ENCODE results near the gene FAM114A2. TPM values are rescaled to one million over a fixed set of nuclear protein-coding genes. Genes with fewer than 3 reads are reported as not detected.

The FAM114A2 gene
- total RNA-seq, 2 experiments from 2014 or later, result 16.5 to 33.2 TPM

GRCh38 chr5:154002093-154002492 is 36.6 kb downstream of the FAM114A2 start:
- Histone ChIP-seq H3K4me2 (ENCODE audit: low read length) (no peak overlapping the region), H3K4me1 (ENCODE audit: insufficient read depth, low read length, poor library complexity, severe bottlenecking) (no peaks in the 10 kb centered on the region), H3K79me2 (ENCODE audit: insufficient read depth, low read depth, low read length) (no peaks in the 10 kb centered on the region), H3K36me3 (ENCODE audit: insufficient read depth, low read length) (peaks cover 11% of the 10 kb centered on the region), H3K4me3 (ENCODE audit: low read depth, low read length, poor library complexity, severe bottlenecking) (no peak overlapping the region), H2AFZ (ENCODE audit: low read length) (no peak overlapping the region), H4K20me1 (ENCODE audit: insufficient read depth, low read length) (no peaks in the 10 kb centered on the region), H3K9me2 (ENCODE audit: insufficient read depth, low read length) (no peaks in the 10 kb centered on the region), H3K27ac (ENCODE audit: low read depth, low read length, poor library complexity, severe bottlenecking) (no peak overlapping the region), H3K9me3 (ENCODE audit: low read length) (no peaks in the 10 kb centered on the region)
- POLR2A ChIA-PET, result no interaction called here
- TF ChIP-seq EZH2phosphoT487 (IDR thresholded peaks at IDR 0.05; ENCODE audit: borderline replicate concordance, low read depth, low read length) (no peak), CTCF (conservative IDR thresholded peaks at IDR 0.05; ENCODE audit: low read length) (no peak)
- DNase-seq (ENCODE audit: low spot score), result no peak
- CTCF ChIA-PET (ENCODE audit: unreplicated experiment), result no interaction called here
- BruUV-seq (replicated peaks), result no TSS peak
- intact Hi-C loops (cut with micrococcal nuclease; ENCODE audit: unreplicated experiment), result no loop called here

GRCh38 chr5:154000703-154001102 is 38.0 kb downstream of the FAM114A2 start:
- Histone ChIP-seq H3K27ac (ENCODE audit: low read depth, low read length, poor library complexity, severe bottlenecking) (no peak overlapping the region), H2AFZ (ENCODE audit: low read length) (no peak overlapping the region), H3K9me2 (ENCODE audit: insufficient read depth, low read length) (no peaks in the 10 kb centered on the region), H3K79me2 (ENCODE audit: insufficient read depth, low read depth, low read length) (no peaks in the 10 kb centered on the region), H3K4me3 (ENCODE audit: low read depth, low read length, poor library complexity, severe bottlenecking) (no peak overlapping the region), H3K4me1 (ENCODE audit: insufficient read depth, low read length, poor library complexity, severe bottlenecking) (no peaks in the 10 kb centered on the region), H4K20me1 (ENCODE audit: insufficient read depth, low read length) (no peaks in the 10 kb centered on the region), H3K9me3 (ENCODE audit: low read length) (no peaks in the 10 kb centered on the region), H3K36me3 (ENCODE audit: insufficient read depth, low read length) (peaks cover 18% of the 10 kb centered on the region), H3K4me2 (ENCODE audit: low read length) (no peak overlapping the region)
- CTCF ChIA-PET (ENCODE audit: unreplicated experiment), result no interaction called here
- BruUV-seq (replicated peaks), result no TSS peak
- intact Hi-C loops (cut with micrococcal nuclease; ENCODE audit: unreplicated experiment), result no loop called here
- DNase-seq (ENCODE audit: low spot score), result no peak
- POLR2A ChIA-PET, result no interaction called here
- TF ChIP-seq CTCF (conservative IDR thresholded peaks at IDR 0.05; ENCODE audit: low read length) (no peak), EZH2phosphoT487 (IDR thresholded peaks at IDR 0.05; ENCODE audit: borderline replicate concordance, low read depth, low read length) (no peak)

GRCh38 chr5:153999995-154000394 is 38.7 kb downstream of the FAM114A2 start:
- H3K4me1 ChIP-seq (ENCODE audit: insufficient read depth, low read length, poor library complexity, severe bottlenecking), result no peaks in the 10 kb centered on the region
- TF ChIP-seq CTCF (conservative IDR thresholded peaks at IDR 0.05; ENCODE audit: low read length) (no peak), EZH2phosphoT487 (IDR thresholded peaks at IDR 0.05; ENCODE audit: borderline replicate concordance, low read depth, low read length) (no peak)
- H4K20me1 ChIP-seq (ENCODE audit: insufficient read depth, low read length), result no peaks in the 10 kb centered on the region
- ChIA-PET POLR2A (no interaction called here), CTCF (ENCODE audit: unreplicated experiment) (no interaction called here)
- intact Hi-C loops (cut with micrococcal nuclease; ENCODE audit: unreplicated experiment), result no loop called here
- BruUV-seq (replicated peaks), result no TSS peak
- H3K27ac ChIP-seq (ENCODE audit: low read depth, low read length, poor library complexity, severe bottlenecking), result no peak overlapping the region
- H3K79me2 ChIP-seq (ENCODE audit: insufficient read depth, low read depth, low read length), result no peaks in the 10 kb centered on the region
- H3K9me2 ChIP-seq (ENCODE audit: insufficient read depth, low read length), result no peaks in the 10 kb centered on the region
- peaks cover 18% of the 10 kb centered on the region for H3K36me3 ChIP-seq (ENCODE audit: insufficient read depth, low read length)
- H3K4me3 ChIP-seq (ENCODE audit: low read depth, low read length, poor library complexity, severe bottlenecking), result no peak overlapping the region
- DNase-seq (ENCODE audit: low spot score), result no peak
- no peak overlapping the region for H3K4me2 ChIP-seq (ENCODE audit: low read length)
- H3K9me3 ChIP-seq (ENCODE audit: low read length), result no peaks in the 10 kb centered on the region
- no peak overlapping the region for H2AFZ ChIP-seq (ENCODE audit: low read length)

Data from OCI-LY7 (cell line).